ENCODE measurements around the gene UBASH3B. TPM values are rescaled to one million over a fixed set of nuclear protein-coding genes. Genes with fewer than 3 reads are reported as not detected.

UBASH3B gene
- total RNA-seq, 2 experiments from 2014 or later: 54.7 to 73.0 TPM

GRCh38 chr11:122747351-122747781 lies 91.8 kb downstream of the UBASH3B start:
- peak overlapping the region; percentile 66; the same call in 1 of the 2 replicates for H3K4me2 ChIP-seq (ENCODE audit: low read length)
- H3K27ac ChIP-seq (ENCODE audit: low read depth, low read length, poor library complexity, severe bottlenecking): no peak overlapping the region
- ChIA-PET POLR2A (interaction anchor here (0.7 to 7.4 kb wide), 14 partner anchors 8 to 112 kb away, joined by 3 to 88 read pairs (median 6); partner anchors contain the start of gene UBASH3B), CTCF (ENCODE audit: unreplicated experiment) (interaction anchor here (0.7 to 1.5 kb wide), 7 partner anchors 9 to 91 kb away, joined by 3 to 8 read pairs (median 3); no protein-coding TSS in a partner anchor)
- no peaks in the 10 kb centered on the region for H3K9me2 ChIP-seq (ENCODE audit: insufficient read depth, low read length)
- intact Hi-C loops (cut with micrococcal nuclease; ENCODE audit: unreplicated experiment): no loop called here
- H3K4me1 ChIP-seq (ENCODE audit: insufficient read depth, low read length, poor library complexity, severe bottlenecking): peaks cover 99% of the 10 kb centered on the region
- BruUV-seq (replicated peaks): no TSS peak
- H2AFZ ChIP-seq (ENCODE audit: low read length): no peak overlapping the region
- no peaks in the 10 kb centered on the region for H4K20me1 ChIP-seq (ENCODE audit: insufficient read depth, low read length)
- DNase-seq (ENCODE audit: low spot score): no peak
- TF ChIP-seq EZH2phosphoT487 (IDR thresholded peaks at IDR 0.05; ENCODE audit: borderline replicate concordance, low read depth, low read length) (no peak), CTCF (conservative IDR thresholded peaks at IDR 0.05; ENCODE audit: low read length) (no peak)
- peaks cover 21% of the 10 kb centered on the region; the same call in 1 of the 2 replicates for H3K79me2 ChIP-seq (ENCODE audit: insufficient read depth, low read depth, low read length)
- H3K9me3 ChIP-seq (ENCODE audit: low read length): no peaks in the 10 kb centered on the region
- no peak overlapping the region for H3K4me3 ChIP-seq (ENCODE audit: low read depth, low read length, poor library complexity, severe bottlenecking)
- H3K36me3 ChIP-seq (ENCODE audit: insufficient read depth, low read length): peaks cover 3% of the 10 kb centered on the region; the same call in 1 of the 2 replicates

GRCh38 chr11:122749005-122749687 lies 93.6 kb downstream of the UBASH3B start:
- TF ChIP-seq EZH2phosphoT487 (IDR thresholded peaks at IDR 0.05; ENCODE audit: borderline replicate concordance, low read depth, low read length) (no peak), CTCF (conservative IDR thresholded peaks at IDR 0.05; ENCODE audit: low read length) (no peak)
- no peak overlapping the region for H2AFZ ChIP-seq (ENCODE audit: low read length)
- no peaks in the 10 kb centered on the region for H4K20me1 ChIP-seq (ENCODE audit: insufficient read depth, low read length)
- H3K9me2 ChIP-seq (ENCODE audit: insufficient read depth, low read length): no peaks in the 10 kb centered on the region
- H3K79me2 ChIP-seq (ENCODE audit: insufficient read depth, low read depth, low read length): peaks cover 24% of the 10 kb centered on the region; the same call in 1 of the 2 replicates
- intact Hi-C loops (cut with micrococcal nuclease; ENCODE audit: unreplicated experiment): no loop called here
- no peak overlapping the region for H3K27ac ChIP-seq (ENCODE audit: low read depth, low read length, poor library complexity, severe bottlenecking)
- peak; percentile 70 for DNase-seq (ENCODE audit: low spot score)
- CTCF ChIA-PET (ENCODE audit: unreplicated experiment): interaction anchor here (1.0 to 1.5 kb wide), 3 partner anchors 27 to 57 kb away, joined by 3 to 4 read pairs (median 3); no protein-coding TSS in a partner anchor
- peak overlapping the region; percentile 4 for H3K4me3 ChIP-seq (ENCODE audit: low read depth, low read length, poor library complexity, severe bottlenecking)
- peak overlapping the region; percentile 57 for H3K4me2 ChIP-seq (ENCODE audit: low read length)
- H3K36me3 ChIP-seq (ENCODE audit: insufficient read depth, low read length): peaks cover 3% of the 10 kb centered on the region; the same call in 1 of the 2 replicates
- BruUV-seq (replicated peaks): no TSS peak
- peaks cover 95% of the 10 kb centered on the region for H3K4me1 ChIP-seq (ENCODE audit: insufficient read depth, low read length, poor library complexity, severe bottlenecking)
- POLR2A ChIA-PET: interaction anchor here (0.6 to 7.4 kb wide), 9 partner anchors 22 to 103 kb away, joined by 3 to 88 read pairs (median 3); partner anchors contain the start of gene UBASH3B
- no peaks in the 10 kb centered on the region for H3K9me3 ChIP-seq (ENCODE audit: low read length)

All from OCI-LY7 (cell line).